CD4-positive, alpha-beta T cell treated with Interleukin-6 at 100 ng/mL for 8 hours (primary cell): ENCODE data around the gene UBE2K.
"Not testable (repeated sequence)": the region's sequence is repeated elsewhere in the genome, so short reads cannot be mapped to it uniquely, and the experiment has no call there.

Experiments used
- DNase-seq: peaks from one replicate; pipeline ENCODE4 v3.0.0-alpha.2; 2020; ENCODE audit warnings: mixed read lengths, low spot score

The UBE2K gene, protein sequence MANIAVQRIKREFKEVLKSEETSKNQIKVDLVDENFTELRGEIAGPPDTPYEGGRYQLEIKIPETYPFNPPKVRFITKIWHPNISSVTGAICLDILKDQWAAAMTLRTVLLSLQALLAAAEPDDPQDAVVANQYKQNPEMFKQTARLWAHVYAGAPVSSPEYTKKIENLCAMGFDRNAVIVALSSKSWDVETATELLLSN

DNA sequence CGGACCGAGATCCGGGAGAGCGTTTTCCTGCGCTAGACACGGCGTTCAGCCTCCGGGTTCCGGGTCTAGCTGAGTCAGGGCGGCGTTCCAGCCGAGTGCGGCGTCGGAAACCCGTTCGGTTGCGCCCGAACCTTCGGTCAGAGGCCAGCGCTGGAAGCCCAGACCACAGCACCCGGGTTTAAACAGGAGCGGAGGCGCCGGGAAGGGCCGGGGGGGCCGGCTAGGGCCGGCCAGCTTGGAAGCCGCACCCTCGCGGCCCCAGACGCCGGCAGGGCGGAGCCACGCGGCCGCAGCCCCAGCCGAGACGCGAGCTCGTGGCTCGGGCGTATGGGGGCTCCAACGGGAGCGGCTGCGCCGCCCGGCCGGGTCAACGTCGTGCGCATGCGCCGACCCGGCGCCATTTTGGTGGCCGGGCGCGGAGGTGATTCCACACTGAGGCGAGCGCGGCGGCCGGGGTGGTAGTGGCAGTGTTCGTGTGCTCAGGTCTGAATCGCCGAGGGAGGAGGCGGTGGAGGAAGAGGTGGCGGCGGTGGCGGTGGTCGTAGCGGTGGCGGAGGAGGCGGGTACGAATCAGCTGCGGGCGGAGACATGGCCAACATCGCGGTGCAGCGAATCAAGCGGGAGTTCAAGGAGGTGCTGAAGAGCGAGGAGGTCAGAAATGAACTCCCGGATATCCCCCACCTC is at the start of gene UBE2K:
UBE2K (plus strand) TSS at position 397 of the 684 bp plus-strand sequence; CDS start at position 589, 192 bp downstream.
- peak; percentile 86 for DNase-seq

DNA sequence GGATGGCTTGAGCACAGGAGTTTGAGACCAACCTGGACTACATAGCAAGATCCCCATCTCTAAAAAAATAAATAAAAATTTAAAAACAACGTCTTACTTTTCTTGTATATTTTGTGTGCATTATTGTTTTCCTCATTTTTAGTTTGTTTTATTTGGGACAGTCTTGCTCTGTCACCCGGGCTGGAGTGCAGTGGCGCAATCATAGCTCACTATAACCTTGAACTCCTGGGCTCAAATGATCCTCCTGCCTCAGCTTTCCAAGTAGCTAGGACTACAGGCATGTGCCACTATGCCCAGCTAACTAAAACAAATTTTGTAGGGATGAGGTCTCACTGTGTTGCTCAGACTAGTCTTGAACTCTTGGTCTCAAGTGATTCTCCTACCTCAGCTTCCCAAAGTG is 49.7 kb upstream of the UBE2K start:
- no peak for DNase-seq

DNA sequence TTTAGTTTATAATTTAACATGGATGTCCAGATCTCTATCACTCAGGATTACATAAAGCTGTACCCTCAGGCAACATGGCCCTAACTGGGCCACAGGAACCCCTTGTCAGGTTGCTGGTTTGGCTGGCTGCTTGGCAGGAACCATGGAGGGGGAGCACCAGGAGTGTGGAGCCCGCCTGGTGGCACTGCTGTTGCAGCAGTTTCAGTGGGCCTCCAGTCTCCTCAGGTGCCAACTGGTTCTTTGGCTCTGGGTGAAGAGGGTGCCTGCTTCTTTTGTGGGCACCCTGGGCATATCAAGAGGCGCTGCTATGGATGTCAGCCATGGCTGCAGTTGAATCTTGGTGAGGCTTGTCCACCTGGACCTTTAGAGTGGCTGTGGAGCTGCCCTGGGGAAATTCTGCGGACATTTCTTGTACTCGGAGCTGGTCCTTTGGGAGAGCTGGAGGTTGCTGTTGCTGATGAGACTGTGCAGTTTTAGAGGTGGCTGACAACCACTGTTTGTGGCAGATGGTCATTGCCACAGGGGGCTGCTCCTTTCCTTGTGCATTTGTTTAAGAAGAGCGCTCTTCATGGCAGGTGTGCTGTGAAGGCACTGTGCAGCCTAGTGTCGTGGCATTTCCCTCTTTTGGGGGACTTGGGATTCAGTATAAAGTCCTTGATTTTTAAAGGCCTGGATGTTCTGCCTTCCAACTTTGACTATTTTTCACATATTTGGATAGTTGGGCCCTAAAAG is 48.9 kb upstream of the UBE2K start:
- no peak for DNase-seq

DNA sequence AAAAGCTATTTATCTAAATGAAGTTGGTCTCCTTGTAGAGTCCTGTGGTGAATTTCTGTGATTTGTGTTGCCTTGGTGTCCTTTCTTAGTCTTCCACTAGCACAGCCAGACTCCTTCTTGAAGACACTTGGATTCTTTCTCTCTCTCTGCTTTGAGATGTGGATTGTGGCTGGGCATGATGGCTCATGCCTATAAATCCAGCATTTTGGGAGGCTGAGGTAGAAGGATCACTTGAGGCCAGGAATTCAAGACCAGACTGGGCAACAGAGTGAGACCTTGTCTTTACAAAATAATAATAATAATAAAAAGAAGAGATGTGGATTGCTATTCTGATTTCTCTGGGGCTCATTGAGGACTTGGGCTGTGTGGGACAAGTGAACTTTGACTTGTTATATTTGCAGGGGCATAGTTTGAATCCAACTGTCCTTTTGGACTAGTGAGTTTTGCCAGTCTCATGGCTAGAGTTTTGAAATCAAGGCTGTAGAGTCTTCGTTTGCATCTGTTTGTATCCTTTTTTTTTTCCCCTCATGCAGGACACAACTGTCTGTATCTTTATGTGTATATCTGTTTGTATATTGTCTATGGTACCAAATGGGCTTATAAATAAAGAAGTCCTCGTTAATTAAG is 48.2 kb upstream of the UBE2K start:
- DNase-seq = no peak

DNA sequence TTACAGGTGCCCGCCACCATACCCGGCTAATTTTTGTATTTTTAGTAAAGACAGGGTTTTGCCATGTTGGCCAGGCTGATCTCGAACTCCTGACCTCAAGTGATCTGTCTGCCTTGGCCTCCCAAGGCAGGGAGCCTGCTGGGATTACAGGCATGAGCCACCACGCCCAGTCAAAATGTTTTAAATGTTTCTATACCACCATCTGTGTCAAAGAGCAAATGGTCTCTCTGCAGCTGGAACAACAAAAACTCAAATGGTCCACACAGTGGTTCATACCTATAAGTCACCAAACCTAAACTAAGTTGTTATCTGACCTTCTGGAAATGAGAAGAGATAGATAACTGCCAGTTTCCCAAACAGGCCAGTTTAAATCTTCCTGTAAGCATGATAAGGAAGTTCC is 46.4 kb upstream of the UBE2K start:
- DNase-seq = not testable (repeated sequence)

DNA sequence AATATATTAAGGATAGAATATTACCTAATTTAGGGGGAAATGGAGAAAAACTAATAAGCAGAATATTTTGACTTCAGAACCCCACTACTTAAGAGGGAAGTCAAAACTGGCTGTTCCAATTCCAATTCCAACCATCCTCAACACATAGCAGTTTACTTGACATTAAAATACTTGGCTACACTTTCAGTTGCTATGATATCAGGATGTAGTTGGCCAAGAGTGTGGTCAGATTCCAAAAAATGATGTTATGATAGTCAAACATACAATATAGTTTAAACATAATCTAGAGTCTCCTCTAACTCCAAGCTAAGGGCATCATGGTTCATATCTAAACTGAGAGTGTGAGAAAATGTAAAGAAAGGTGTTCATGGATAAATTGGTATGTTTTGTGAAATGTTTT is 42.7 kb upstream of the UBE2K start:
- DNase-seq = no peak

DNA sequence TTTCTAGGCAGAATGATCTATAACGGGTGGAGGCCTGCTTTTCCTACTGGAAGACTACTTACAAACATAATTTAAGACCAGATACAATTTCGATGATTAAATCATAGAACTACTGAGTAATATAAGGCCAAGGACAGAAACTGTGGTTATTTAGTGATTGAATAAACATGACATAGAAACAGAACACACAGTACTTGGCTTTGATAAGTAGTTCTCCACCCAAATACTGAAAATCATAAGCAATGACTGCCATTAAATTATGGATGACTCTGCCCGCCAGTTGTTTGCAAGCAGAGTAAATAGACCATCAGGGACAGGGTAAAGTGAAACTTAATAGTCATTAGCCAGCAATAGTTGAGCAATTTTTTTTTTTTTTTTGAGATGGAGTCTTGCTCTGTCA is 42.1 kb upstream of the UBE2K start:
- DNase-seq = no peak

DNA sequence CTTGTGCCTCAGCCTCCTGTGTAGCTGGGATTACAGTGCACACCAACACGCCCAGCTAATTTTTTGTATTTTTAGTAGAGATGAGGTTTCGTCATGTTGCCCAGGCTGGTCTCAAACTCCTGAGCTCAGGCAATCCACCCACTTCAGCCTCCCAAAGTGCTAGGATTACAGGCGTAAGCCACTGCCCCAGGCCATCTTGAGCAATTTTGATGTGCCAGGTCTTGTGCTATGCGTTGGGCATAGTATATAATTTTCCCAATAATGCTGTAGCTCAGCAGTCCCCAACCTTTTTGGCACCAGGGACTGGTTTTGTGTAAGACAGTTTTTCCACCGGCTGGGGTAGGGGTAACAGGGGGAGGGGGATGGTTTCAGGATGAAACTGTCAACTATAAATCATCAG is 41.3 kb upstream of the UBE2K start:
- not testable (repeated sequence) for DNase-seq

DNA sequence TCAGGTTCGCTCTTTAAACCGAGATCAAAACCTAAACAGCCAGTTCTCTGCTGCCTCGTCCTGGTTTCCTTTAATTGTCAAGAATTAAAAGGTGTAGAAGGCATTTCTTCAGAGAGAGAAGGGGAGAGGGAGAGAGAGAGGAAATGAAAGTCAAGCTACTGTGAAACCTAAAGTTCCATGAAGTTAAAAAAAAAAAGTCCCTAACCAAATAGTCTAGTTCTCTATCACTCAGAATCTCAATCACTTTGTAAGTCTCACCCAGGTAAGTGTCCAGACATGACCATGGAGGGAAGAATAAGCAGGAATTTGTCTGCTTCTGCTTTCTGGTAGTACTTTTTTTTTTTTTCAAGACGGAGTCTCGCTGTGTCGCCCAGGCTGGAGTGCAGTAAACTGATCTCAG is 40.5 kb upstream of the UBE2K start:
- no peak for DNase-seq

DNA sequence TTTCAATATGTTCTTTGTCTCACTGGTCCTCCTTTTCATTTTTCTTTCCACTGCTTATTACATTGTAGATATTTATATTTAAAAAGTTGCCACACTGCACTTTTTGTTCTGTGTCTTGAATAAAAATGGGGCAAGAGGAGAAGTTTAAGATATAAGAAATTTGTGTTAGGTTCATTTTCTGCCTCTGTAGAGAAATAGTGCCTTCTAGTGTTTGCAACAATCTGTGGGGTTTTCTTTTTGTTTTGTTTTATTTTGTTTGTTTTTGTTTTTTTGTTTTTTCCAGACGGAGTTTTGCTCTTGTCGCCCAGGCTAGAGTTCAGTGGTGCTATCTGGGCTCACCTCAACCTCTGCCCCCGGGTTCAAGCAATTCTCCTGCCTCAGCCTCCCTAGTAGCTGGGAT is 39.2 kb upstream of the UBE2K start:
- no peak for DNase-seq

DNA sequence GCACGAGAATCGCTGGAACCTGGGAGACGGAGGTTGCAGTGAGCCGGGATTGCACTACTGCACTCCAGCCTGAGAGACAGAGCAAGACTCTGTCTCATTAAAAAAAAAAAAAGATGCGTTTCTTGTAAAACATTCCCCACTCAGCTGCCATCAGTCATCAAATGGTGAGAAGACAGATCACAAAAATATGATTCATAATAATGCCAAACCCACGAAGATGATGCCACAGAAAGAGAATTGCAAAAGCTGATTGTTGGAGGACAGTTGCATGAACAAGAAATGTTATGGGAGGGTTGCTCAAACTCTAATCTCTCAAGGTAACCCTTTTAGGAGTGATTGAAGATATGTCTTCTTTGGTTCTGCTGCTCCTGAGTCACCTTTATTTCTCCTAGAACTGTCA is 37.9 kb upstream of the UBE2K start:
- DNase-seq = no peak

DNA sequence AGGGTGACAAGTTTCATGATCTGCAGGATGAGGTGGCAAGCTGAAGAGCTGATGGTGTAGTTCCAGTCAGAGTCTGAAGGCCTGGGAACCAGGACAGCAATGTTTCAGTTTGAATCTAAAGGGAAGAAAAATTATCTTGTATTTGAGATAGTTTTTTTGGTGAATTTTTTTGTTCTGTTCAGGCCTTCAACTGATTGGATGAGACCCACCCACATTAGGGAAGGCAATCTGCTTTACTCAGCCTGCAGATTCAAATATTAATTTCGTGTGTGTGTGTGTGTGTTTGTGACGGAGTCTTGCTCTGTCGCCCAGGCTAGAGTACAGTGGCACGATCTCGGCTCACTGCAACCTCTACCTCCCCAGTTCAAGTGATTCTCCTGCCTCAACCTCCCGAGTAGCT is 37.2 kb upstream of the UBE2K start:
- no peak for DNase-seq

DNA sequence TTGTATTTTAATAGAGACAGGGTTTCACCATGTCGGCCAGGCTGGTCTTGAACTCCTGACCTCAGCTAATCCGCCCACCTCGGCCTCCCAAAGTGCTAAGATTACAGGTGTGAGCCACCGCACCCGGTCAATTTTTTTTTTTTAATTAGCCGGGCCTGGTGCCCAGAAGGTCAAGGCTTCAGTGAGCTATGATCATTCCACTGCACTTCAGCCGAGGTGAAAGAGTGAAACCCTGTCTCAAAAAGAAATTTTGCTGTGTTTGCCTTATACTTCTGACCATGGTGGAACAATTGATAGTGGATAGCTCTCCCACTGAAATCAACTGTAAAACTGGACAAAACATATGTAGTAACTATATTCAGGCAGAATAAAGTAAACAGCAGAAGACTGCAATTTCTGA is 35.3 kb upstream of the UBE2K start:
- no peak for DNase-seq

DNA sequence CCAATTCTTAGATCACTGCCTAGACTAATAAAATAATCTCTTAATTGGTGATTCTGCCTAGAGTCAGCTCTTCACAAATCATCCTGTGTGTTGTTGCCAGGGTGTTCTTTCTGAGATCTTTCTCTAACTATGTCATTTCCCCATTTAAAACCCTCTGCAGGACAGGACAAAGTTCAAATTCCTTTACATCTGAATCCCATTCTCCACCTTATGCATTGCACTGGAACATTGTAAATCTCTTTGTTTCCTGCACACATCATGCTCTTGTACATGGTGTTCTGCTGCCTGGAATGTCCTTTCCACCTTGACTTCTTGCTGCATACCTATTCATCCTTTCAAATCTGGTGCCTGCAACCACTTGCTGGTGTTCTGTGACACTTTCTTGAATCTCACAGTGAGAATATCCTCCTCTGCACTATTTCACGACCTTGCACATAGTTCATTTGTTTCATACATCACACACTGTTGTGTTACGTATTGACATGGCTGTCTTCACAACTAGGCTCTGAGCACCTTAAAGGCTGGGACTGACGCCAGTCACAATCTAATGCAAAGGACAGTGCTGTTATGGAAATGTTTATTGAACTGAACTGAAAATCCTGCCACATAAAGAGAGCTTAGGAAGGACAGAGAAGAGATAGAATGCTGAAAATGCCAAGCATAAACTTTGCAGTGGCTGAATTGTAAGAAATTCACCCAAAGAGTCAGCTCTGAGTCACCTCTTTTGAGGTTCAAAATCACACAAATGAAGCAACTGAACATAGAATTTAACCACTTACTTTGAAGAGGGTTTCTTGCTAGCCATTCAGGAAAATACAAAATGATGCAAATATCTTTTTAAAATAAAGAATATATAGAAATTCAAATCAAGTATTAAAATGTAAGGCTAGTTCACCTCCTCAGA is 32.9 kb upstream of the UBE2K start:
- no peak for DNase-seq

DNA sequence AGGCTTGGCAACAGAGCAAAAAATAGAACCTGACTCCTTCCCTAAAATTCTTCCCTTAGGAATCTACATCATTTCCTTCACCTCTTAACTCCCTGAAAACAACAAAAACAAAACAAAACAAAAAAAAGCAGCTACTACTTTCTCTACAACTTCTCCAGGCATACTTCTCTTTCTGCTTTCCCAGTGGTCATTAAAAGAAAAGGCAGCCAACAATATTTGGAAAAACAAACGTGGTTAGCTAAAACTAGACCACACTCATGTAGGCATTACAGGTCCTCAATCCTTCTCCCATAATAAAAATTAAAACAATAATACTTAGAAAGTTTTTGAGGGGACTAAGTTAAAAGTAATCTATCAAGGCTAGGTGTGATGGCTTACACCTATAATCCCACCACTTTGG is 30.2 kb upstream of the UBE2K start:
- DNase-seq = no peak

DNA sequence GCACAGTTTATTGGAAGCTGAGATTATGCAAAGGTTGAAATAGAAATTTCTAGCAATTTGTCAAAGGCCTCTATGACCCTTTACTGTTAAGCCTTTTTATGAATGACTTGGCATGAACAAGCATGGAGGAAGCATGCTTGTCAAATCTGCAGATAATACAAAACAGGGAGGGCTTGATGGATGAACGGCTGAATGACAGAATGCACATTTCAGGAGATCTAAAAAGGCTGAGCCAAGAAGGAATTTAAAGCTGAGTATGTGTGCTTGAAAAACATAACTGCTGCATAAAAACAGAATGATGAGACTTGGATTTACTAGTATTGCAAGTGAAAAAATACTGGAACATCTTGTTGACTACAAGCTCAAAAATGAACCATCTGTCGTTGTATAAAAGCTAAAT is 29.0 kb upstream of the UBE2K start:
- DNase-seq = no peak

DNA sequence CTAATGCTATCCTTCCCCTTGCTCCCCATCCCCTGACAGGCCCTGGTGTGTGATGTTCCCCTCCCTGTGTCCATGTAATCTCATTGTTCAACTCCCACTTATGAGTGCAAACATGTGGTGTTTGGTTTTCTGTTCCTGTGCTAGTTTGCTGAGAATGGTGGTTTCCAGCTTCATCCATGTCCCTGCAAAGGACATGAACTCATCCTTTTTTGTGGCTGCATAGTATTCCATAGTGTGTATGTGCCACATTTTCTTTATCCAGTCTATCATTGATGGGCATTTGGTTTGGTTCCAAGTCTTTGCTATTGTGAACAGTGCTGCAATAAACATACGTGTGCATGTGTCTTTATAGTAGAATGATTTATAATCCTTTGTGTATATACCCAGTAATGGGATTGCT is 27.6 kb upstream of the UBE2K start:
- not testable (repeated sequence) for DNase-seq

DNA sequence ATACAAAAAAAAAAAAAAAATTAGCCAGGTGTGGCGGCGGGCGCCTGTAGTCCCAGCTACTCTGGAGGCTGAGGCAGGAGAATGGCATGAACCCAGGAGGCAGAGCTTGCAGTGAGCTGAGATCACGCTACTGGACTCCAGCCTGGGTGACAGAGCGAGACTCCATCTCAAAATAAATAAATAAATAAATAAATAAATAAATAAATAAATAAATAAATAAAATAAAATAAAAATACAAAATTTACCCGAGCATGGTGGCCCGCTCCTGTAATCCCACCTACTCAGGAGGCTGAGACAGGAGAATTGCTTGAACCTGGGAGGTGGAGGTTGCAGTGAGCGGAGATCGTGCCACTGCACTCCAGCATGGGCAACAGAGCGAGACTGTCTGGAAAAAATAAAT is 22.3 kb upstream of the UBE2K start:
- DNase-seq = not testable (repeated sequence)

DNA sequence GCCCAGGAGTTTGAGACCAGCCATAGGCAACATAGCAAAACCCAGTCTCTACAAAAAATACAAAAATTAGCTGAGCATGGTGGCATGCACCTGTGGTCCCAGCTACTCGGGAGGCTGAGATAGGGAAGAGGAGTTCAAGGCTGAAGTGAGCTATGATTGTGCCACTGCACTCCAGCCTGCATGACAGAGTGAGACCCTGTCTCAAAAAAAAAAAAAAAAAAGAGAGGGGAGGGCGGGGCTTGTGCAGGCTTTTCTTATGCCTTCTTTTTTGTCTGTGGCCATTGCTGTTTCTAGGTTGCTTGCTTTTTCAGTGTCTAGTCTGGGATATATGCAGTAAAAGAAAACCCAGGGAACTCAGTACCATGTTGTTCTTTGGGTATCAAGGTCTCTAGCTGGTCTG is 16.9 kb upstream of the UBE2K start:
- DNase-seq = not testable (repeated sequence)

DNA sequence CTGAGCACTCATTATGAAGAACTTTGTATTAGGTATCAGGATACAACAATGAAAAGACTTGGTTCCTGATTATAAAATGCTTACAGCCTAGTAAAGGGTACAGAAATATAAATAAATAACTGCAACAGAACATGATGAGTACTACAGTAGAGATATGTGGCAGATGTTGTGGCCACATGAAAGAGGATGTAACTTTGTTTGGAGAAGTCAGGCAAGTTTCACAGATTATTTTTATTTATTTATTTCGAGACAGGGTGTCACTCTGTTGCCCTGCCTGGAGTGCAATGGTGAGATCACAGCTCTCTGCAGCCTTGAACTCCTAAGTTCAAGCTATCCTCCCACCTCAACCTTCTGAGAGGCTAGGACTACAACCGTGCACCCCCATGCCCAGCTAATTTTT is 15.8 kb upstream of the UBE2K start:
- DNase-seq = no peak

DNA sequence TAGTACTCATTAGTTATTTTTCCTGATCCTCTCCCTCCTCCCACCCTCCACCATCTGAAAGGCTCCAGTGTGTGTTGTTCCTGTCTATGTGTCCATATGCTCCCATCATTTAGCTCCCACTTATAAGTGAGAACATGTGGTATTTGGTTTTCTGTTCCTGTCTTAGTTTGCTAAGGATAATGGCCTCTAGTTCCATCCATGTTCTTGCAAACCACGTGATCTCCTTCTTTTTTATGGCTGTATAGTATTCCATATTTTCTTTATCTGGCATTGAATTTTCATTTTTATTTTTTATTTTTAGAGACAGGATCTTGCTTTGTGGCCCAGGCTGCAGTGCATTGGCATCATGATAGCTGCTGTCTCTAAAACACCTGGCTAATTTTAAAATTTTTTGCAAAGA is 11.9 kb upstream of the UBE2K start:
- no peak for DNase-seq

DNA sequence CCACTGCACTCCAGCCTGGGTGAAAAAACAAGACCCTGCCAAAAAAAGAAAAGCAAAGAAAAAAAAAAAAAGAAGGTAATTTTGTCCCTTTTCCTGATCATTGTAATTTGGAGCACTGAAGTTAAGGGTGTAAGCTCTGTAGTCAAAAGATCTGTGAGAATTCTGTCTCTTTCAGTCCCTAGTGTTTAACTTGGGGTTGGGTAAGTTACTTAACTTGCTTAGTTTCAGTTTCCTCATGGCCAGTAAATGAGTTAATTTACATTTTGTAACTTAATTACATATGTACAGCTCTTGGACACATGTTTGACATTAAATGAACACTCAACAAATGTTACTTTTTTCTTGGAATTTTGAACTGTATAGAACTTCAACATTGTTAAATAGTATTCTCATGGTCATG is 10.9 kb upstream of the UBE2K start:
- no peak for DNase-seq
